GM12874 (cell line): ENCODE results near the gene CSMD2.

Experiments
- TF ChIP-seq, protein P1 (sequence below): IDR thresholded peaks from 2 replicates; pipeline ENCODE4 v1.5.1; 2011; ENCODE audit warnings: low read depth, mild to moderate bottlenecking, control low read depth, low read length, moderate library complexity; ENCODE audit not compliant: insufficient read depth

CSMD2 gene

DNA sequence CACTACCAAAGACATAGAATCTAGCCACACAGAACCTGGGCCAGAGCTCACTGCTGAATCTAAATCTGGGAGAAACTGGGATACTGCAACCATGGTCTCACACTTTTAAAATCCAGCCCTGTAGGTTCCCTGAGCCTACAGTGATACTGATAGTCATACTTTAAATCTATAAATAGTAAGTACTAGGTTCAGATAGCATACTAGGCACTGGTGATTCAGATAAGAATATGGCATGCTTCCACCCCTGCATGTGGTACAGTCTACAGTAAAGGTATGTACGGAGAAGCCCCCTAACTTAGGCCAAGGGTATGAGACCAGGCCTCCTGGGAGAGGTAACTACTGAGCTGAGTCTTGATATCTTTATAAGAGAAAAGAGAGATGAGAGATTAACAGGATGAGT lies 494.5 kb downstream of the CSMD2 start:
- TF ChIP-seq, protein P1, sequence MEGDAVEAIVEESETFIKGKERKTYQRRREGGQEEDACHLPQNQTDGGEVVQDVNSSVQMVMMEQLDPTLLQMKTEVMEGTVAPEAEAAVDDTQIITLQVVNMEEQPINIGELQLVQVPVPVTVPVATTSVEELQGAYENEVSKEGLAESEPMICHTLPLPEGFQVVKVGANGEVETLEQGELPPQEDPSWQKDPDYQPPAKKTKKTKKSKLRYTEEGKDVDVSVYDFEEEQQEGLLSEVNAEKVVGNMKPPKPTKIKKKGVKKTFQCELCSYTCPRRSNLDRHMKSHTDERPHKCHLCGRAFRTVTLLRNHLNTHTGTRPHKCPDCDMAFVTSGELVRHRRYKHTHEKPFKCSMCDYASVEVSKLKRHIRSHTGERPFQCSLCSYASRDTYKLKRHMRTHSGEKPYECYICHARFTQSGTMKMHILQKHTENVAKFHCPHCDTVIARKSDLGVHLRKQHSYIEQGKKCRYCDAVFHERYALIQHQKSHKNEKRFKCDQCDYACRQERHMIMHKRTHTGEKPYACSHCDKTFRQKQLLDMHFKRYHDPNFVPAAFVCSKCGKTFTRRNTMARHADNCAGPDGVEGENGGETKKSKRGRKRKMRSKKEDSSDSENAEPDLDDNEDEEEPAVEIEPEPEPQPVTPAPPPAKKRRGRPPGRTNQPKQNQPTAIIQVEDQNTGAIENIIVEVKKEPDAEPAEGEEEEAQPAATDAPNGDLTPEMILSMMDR, result no peak

DNA sequence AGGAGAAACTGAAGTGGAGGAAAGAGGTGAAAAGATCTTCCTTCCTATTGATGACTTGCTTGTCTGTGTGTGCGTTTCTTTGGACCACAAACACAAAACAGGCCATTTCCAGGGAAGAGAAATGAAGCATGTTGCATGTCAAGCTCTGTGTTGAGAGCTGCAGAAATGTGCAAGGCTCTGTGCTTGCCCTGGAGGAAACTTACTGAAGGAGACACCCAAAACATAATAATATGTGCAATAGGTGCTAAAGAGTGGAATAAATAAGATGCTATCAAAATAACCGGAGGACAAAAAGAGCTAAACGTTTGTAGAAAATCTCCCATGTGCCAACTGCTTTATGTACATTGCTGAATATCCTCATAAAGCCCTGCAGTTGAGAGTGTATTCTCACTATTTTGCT lies 496.3 kb downstream of the CSMD2 start:
- TF ChIP-seq, protein P1, result no peak

DNA sequence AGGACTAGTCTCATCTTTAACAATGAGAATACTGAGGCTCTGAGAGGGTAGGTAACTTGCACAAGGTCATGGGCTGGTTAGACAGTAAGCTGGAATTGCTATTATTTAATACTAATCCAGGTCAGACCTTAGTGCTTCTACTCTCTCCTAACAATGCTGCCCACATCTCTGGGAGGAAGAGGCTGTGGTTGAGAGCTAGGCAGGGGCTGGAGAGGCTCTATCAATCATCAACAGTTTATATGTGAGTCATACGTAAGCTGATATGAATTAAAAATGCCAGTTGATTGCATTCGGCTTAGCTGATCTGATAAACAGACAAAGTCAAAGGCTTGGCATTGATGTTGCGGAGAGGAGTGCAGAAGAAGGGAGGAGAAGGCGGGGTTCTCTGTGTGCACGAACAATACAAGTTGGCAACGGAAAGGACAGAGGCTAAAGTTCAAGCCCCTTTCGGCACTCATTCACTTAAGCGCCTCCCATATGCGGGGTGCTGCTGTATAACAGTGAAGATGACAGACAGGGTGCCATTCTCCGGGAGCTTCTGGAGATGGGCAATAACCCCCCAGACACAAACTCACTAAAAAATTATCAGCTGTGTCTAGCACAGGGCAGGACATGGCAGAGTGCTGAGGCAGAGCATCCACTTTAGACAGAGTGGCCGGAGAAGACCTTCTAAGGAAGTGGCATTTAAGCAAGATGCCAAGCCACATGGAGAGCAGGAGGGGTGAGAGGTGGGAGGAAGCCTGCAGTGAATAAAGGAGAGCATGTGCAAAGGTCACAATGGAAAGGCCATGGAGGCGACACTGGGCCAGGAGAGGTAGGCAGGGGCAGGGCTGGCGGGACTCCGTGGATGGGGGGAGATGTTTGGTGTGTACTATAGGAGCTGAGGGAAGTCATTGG lies 497.4 kb downstream of the CSMD2 start:
- TF ChIP-seq, protein P1, result no peak

DNA sequence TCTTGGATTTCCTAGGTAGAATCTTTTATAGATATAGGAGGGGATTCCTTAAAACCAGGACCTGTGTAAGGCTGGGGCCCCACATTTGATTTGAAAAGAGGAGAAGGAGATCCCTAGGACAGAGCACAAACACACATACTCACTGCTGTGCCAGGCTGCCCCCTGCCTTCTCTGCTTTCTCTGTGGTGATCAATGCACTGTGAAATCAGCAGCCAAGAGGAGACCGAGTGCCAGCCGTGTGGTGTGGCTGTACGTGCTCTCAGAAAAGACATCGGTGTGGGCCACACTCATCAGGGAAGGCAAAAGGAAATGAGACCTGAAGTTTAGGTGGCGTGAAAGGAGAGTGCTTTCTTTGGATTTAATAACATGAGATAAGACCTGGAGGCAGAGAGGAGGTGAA lies 498.4 kb downstream of the CSMD2 start:
- TF ChIP-seq, protein P1, result no peak

DNA sequence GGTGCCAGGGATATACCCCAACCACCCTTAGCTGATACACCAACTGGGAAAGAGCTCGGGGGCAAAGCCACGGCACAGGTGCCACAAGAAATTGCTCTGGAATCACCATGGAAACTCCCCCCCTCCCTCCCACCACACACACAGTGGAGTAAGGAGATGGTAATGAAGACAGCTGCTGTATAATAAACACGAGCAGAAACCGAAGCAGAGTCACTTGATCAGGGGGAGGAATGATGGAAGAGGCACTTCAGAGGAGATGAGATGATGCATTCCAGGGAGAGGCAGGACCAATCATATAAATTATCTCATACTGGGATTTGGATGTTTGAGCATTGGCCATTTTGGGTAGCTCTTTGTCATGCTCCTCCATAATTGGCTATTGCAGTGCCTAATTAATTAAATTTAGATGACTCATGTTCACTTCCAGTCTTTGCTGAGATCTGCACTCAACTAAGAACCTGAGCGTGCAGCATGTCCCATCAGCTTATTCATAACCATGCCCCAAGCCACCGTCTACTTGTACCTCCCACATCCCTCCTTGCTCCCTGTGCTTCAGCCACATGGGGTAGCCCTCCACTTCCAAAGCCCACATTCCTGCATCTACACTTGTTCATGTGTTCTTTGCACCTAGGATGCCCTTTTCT lies 503.1 kb downstream of the CSMD2 start:
- TF ChIP-seq, protein P1, result no peak

DNA sequence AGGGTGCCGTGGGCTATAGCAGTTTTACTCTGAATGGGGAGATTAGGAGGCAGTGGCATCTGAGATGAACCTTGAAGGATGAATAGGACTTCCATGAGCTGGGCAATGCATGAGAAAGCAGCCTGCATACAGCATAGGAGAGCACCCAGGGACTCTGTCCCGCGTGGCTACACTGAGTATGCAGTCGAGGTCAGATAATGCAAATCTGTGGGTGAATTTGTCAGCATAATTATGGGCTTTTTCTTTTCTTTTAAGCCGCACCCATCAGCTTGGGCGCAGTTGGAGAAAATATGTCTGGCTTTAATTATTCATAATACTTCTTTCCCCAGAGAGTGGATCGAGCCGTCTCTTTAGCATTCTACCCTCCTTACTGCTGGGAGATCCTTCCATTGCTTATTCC lies 504.1 kb downstream of the CSMD2 start:
- TF ChIP-seq, protein P1, result no peak

DNA sequence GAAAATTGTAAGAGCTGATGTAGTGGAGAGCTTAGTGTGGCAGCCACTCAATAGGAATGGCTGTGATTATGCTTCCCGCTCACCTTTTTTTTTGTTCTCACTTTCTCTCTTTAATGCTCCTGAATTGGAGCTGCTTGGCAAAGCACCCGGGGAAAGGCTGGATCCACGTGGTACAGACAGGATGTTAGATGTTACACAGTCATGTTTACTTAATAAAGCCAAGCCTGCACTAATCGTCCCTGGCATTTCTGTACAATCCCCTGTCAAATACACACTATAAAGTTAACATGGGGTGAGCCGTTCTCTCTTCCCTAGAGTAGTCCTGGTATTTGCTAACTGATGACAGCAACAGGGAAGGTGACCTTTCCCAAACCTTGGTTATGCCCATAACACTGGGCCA lies 504.8 kb downstream of the CSMD2 start:
- TF ChIP-seq, protein P1, result no peak
